Measurements from ENCODE around the gene STPG1.
A peak's percentile ranks its signal among the peaks of the same experiment; 100 is the strongest.

Gene STPG1

GRCh38 chr1:24426744-24427544 lies 13.4 kb upstream of the STPG1 start:
- DNase-seq: no peak

DNA sequence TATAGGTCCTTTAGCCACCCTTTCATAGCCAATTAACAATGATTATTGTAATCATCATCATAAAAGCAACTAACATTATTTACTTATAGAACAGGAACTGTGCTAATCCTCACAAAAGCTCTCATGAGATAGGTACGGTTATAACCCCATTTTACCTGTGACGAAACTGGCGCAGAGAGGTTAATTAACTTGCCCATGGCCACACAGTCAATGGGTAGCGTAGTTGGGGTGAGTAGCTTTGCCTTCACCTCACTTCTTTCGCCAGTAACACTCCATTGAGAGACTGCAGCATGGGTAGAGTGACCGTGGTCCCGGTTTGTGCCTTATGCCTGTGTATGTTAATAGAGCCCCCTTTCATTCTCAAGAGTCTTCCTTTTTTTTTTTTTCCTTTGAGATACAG lies 12.3 kb upstream of the STPG1 start:
- DNase-seq: no peak

DNA sequence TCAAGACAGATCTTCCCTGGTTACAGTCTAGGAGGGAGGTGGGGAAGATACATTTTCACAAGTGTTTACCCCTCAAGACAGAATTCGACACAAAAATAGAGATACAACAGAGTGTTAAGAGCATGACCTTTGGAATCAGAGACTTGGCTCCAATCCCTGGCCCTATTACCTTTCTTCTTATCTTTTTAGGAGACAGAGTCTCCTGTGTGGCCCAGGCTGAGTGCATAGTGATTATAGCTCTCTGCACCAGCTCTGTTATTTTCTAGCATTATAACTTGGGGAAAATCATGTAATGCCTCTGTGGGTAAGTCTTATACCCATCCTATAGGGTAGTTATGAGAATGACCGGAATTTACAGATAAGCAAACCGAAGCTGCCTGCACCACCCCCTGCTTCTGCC lies 11.9 kb upstream of the STPG1 start:
- no peak for DNase-seq

DNA sequence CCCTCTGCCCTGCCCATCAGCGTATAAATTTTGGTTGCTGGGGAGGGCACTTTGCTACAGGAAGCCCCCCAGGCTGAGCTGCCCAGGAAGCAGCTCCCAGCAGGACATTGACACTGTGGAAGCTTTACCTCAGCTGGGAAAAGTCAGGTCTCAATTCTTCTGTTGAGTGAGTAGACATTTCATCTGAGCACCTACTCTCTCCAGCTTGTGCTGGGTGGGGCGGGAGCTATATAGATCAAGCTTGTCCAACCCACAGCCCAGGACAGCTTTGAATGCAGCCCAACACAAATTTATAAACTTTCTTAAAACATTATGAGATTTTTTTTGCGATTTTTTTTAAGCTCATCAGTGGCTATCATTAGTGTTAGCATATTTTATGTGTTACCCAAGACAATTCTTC lies 11.4 kb upstream of the STPG1 start:
- DNase-seq: no peak

DNA sequence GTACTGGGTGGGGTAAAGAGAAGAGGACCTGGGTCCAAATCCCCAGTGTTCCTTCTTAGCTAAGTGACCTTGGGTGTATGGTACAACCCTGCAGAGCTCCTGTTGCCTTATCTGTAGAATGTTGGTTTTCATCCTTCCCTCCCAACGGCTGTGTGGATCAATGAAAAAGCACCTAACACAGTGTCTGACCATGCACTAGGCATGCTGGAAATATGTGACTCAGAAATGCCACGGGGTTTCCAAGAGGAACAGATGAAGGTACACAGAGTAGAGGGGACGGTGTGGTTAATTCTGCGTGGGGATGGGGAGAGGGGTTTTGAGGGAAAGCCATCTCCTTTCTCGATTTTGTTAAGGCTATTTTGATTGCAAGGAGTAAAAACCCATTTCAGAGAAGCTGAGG lies 10.6 kb upstream of the STPG1 start:
- DNase-seq: no peak

GRCh38 chr1:24421502-24421901 lies 7.9 kb upstream of the STPG1 start:
- DNase-seq: no peak

DNA sequence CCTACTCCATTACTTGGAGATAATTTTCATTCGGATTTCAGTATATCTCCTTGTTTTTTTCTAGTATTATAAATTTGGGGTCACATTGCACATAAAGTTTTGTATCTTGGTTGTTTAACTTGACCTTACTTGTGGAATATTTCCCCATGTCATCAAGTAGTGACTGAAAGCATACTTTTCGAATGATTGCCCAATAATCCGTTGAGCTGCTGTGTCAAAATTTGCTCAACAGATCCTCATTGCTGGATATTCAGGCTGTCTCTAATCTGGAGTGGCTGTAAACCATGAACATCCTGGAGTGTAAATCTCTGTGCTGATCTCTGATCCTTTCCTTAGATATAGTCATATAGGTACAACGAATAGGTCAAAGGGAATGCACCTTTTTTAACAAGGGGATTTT lies 7.0 kb upstream of the STPG1 start:
- no peak for DNase-seq

DNA sequence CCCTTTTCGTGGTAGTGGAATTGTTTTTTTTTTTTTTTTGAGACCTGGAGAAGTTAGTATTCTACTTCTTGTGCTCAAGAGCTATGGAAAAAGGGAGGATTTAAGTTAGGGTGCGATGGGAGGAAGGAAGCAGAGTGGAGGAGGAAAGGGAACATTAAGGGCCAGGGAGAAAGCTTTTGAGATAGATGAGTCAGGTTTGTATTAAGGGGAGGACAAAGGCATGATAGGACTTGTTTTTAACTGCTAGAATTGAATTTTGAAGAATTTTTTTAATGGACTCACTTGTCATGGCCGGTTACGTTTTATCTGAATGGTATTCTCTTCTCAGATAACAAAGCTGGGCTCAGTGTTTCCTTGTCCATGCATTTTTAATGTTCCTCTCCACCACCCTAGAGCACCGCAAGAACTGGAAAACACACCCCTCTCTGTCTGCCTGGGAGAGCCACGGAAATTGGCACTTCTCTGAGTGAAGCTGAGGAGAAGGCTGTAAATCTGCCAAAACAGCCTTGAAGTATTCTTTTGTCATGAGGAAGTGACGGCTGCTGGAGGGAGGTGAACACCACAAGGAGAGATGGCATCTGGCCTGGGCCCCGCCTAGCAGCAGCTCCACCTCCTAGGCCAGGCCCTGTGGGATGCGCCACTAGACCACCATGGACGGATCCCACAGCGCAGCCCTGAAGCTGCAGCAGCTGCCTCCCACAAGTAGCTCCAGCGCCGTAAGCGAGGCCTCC lies 5.5 kb upstream of the STPG1 start:
- peak in 27 of 51 donors; percentile 17 to 72 (median 48) for DNase-seq

DNA sequence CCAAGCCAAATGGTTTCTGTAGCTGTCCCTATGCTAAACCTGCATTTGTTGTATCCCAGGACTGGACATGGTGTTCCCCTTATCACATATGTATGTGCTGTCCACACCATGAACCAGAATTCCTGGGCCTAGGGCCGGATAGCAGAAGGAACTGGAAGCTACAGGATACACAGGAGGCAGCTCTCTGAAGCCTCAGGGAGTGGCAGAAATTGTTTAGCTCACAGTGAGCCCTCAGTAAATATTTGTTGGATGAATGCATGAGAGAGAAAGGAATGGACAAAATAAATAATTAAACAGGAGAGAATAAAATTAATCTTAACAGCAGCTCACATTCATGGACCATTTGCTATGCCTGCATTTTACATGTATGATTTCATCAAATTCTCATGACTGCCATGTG lies 4.1 kb upstream of the STPG1 start:
- DNase-seq: no peak

DNA sequence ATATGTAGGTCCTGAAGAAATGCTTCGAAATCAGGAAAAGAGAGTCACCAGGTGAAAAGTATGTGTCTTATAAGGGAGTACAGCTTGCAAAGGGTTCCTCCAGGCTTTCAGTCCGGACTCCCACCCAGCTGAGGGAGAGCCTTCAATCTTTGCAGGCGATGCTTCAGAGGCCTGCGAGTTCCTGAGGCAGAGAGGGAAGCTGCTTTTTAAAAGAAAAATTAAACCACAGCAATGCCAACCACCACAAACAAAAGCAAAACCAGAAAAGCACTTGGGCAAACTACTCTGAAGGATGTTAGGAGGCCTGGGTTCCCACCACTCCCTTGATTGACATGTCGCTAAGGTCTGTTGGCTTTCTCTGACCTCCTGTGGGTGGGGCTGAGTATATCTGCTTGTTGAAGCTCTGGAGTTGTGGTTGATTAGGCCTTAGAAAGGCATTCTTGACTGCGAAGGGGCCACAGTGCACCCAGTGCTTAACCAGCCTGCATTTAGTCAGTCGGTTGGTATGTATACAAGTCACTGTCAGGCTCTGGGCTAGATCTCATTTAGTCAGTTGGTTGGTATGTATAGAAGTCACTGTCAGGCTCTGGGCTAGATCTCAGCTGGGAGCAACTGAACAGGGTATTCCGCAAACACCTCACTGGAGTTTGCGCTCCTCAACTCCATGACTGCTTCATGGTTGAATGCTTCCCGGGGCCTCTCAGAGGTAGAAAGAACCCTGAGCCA lies 3.2 kb upstream of the STPG1 start:
- DNase-seq: peak in 1 of 51 donors; percentile 20

GRCh38 chr1:24415910-24416665 lies 2.5 kb upstream of the STPG1 start:
- DNase-seq: peak in 4 of 51 donors; percentile 26 to 74 (median 50)

- DNase-seq: peak; percentile 54 to 97 (median 91)
Measured at GRCh38 chr1:24415334-24415909, 1.8 kb upstream of the STPG1 start, which contains the start of gene NIPAL3. Gene NIPAL3, plus strand, starts transcription at chr1:24415802. Its CDS starts 3,746 bp downstream, at chr1:24419548.

DNA sequence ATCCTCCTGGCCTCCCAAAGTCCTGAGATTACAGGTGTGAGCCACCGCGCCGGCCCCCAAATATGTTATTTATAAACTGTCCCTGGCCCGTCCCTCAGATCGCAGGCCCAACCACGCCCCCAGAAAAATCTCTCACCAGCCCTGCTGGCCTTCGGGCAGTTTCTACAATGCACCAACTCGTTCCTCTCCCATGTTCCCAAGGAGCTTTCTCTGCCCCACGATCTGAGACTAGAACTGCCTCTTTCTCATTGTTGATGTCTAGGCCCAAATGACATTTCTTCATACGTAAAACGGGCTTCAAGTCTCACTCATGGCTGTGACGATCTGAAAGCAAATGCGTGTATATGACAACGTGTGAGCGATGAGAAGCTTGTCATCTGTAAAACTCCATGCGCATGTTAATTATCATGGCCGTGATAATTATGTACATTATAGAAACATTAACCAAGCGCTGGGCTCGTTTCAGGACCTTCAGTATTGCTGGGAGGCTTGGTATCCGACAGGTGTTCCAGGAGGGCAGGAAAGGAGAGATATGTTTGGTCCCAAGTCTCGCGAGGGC lies 1.3 kb upstream of the STPG1 start:
- DNase-seq: peak in 2 of 51 donors; percentile 8 to 56

DNA sequence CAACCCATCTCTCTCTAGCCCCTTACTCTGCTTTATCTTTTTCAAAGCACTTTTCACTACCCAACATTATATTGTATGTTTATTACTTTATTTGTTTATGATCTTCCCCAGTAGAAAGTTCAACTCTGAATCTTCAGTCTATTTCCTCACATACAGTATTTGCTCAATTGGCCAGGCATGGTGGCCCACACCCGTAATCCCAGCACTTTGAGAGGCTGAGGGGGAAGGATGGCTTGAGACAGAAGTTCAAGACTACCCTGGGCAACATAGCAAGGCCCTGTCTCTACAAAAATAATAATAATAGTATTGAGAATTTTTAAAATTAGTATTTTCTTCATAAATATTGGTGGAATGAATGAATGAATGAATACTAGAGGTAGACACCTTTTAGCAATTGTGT lies 1.2 kb downstream of the STPG1 start:
- no peak for DNase-seq

GRCh38 chr1:24411963-24412362 lies 1.6 kb downstream of the STPG1 start:
- DNase-seq: no peak

- no peak for DNase-seq
Measured at GRCh38 chr1:24410750-24411149, 2.8 kb downstream of the STPG1 start.

- no peak for DNase-seq
Measured at GRCh38 chr1:24409535-24409934, 4.0 kb downstream of the STPG1 start.

DNA sequence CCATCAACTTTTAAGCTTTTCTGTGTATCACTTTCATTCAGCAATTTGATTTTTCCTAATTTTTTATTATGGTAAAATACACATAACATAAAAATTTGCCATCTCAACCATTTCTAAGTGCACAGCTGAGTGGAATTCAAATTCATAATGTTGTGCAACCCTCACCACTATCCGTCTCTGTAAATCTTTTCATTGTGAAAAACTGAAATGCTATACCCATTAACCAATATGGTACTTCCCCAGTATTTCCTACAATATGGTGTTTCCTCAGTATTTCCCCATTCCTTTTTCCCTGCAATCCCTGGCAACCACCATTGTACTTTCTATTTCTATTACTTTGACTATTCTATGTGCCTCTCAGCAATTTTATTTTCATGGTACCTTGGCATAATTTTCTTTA lies 6.8 kb downstream of the STPG1 start:
- no peak for DNase-seq

DNA sequence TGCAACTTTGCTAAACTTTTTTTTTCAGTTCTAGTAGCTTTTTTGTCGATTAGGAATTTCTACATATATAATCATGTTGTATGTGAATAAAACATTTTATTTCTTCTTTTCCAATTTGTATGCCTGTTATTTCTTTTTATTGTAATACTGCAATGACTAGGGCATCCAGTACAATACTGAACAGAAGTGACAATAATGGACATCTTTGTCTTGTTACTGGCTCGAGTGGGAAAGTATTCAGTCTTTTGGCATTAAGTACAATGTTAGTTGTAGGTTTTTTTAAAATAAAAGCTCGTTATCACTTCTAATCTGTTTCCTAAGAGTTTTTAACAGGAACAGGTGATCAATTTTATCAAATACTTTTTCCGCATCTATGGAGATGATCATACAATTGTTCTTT lies 9.8 kb downstream of the STPG1 start:
- no peak for DNase-seq

- no peak for DNase-seq
Measured at GRCh38 chr1:24400065-24400464, 13.5 kb downstream of the STPG1 start.

- DNase-seq: no peak
Measured at GRCh38 chr1:24393892-24394291, 19.7 kb downstream of the STPG1 start.

Measured in hypothalamus (tissue), 51 donors.